ENCODE measurements around the gene SLC19A2.

Gene SLC19A2

GRCh38 chr1:169495046-169495775 lies 9.5 kb upstream of the SLC19A2 start:
- no peak for ATAC-seq (replicated peaks)
- no peak for DNase-seq
- Mint-ChIP-seq H3K9me3 (no peaks in the 10 kb centered on the region), H3K27ac (no peak overlapping the region), H3K4me1 (ENCODE audit: low read depth in 2 of 2) (no peaks in the 10 kb centered on the region), H3K36me3 (ENCODE audit: insufficient read depth) (no peaks in the 10 kb centered on the region), H3K4me3 (no peak overlapping the region), H3K27me3 (peaks cover 21 to 33% of the 10 kb centered on the region in 2 donors)

DNA sequence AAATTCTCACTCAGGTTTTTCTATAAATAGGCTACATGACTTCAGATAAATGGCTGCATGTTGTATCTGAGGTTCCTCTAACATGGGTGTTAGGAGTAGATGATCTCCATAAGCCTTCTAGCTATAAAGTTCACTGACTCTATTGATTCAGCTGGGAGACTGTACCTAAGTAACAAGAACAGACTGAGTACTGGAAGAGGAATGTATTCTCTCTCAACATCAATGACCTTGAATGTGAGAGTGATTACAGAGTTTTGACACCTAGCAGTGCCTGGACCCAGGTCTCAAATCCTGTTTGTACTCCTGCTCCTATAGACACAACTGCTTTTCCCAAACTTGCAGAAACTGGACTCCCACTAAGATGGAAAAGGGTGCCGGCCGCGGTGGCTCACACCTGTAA lies 8.6 kb upstream of the SLC19A2 start:
- Mint-ChIP-seq H3K27me3 (peaks cover 21 to 30% of the 10 kb centered on the region in 2 donors), H3K9me3 (no peaks in the 10 kb centered on the region), H3K4me3 (no peak overlapping the region), H3K27ac (no peak overlapping the region), H3K36me3 (ENCODE audit: insufficient read depth) (no peaks in the 10 kb centered on the region), H3K4me1 (ENCODE audit: low read depth in 2 of 2) (no peaks in the 10 kb centered on the region)
- ATAC-seq (replicated peaks): no peak
- DNase-seq: no peak

DNA sequence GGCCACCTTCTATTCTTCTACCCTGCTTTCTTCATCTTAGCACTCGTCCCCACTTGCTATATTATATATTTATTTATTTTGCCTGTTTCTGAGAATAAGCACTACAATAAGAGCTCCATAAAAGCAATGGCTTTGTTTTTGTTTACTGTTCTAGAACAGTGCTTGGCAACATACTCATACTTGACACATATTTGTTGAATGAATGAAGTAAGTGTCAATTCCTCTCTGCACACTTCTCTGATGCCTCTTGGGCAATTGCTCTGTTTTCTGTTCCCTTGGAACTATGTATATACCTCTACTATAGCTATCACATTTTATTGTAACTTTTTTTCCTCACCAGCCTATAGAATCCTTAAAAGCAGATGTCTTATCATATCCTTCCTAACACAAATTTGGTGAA lies 7.5 kb upstream of the SLC19A2 start:
- no peak for DNase-seq
- ATAC-seq (replicated peaks): no peak
- H3K4me1 Mint-ChIP-seq (ENCODE audit: low read depth in 2 of 2): no peaks in the 10 kb centered on the region
- no peaks in the 10 kb centered on the region for H3K36me3 Mint-ChIP-seq (ENCODE audit: insufficient read depth)
- H3K27me3 Mint-ChIP-seq: peaks cover 16 to 19% of the 10 kb centered on the region in 2 donors
- no peaks in the 10 kb centered on the region for H3K9me3 Mint-ChIP-seq
- H3K4me3 Mint-ChIP-seq: no peak overlapping the region
- no peak overlapping the region for H3K27ac Mint-ChIP-seq

DNA sequence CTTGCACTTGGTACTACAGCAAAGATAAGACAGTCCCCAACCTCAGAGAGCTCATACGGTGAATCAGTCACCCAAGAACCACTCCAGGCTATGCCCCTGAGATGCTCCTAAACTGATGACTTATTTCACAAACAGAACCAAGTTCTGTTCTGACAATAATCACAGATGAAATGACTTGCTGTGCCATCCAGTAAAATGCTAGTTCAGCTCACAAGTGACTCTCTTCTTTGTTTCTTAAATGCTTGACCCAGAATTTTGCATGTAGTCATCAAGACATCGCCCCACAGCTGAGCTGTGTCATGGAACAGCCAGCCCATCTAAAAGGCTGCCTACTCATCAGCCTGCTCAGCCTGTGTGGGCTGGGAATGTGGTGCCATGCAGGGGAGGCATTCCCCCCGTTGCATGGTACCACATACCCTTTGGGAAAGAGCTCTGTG lies 6.1 kb upstream of the SLC19A2 start:
- Mint-ChIP-seq H3K9me3 (no peaks in the 10 kb centered on the region), H3K4me3 (no peak overlapping the region), H3K27ac (no peak overlapping the region), H3K4me1 (ENCODE audit: low read depth in 2 of 2) (peaks cover 0 to 1% of the 10 kb centered on the region in 2 donors), H3K27me3 (peaks cover 10 to 18% of the 10 kb centered on the region in 2 donors), H3K36me3 (ENCODE audit: insufficient read depth) (no peaks in the 10 kb centered on the region)
- DNase-seq (no peak), ATAC-seq (replicated peaks) (no peak)

DNA sequence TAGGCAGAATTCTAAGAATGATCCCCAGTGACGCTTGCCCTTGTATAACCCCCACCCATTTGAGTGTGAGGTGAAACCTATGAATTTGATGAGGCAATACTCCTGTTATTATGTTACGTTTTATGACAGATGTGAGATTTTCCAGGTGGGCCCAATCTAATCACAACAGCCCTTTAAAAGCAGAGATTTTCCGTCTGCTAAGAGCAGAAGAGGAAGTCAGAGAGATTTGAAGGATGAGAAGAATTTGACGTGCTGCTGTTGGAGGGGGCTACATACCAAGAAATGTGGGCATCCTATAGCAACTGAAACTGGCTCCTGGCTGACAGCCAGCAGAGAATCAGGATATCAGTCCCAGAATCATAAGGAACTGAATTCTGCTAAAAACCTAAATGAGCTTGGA lies 2.4 kb upstream of the SLC19A2 start:
- H3K36me3 Mint-ChIP-seq (ENCODE audit: insufficient read depth): peaks cover 5% of the 10 kb centered on the region
- ATAC-seq (replicated peaks) (no peak), DNase-seq (no peak)
- no peak overlapping the region for H3K27ac Mint-ChIP-seq
- H3K9me3 Mint-ChIP-seq: no peaks in the 10 kb centered on the region
- H3K4me3 Mint-ChIP-seq: no peak overlapping the region
- peaks cover 22 to 27% of the 10 kb centered on the region in 2 donors for H3K4me1 Mint-ChIP-seq (ENCODE audit: low read depth in 2 of 2)
- H3K27me3 Mint-ChIP-seq: peaks cover 0 to 8% of the 10 kb centered on the region in 2 donors

GRCh38 chr1:169487561-169487960 lies 1.8 kb upstream of the SLC19A2 start:
- H3K27ac Mint-ChIP-seq: no peak overlapping the region
- ATAC-seq (replicated peaks) (no peak), DNase-seq (no peak)
- no peak overlapping the region for H3K4me3 Mint-ChIP-seq
- no peaks in the 10 kb centered on the region for H3K9me3 Mint-ChIP-seq
- peaks cover 22 to 27% of the 10 kb centered on the region in 2 donors for H3K4me1 Mint-ChIP-seq (ENCODE audit: low read depth in 2 of 2)
- peaks cover 0 to 8% of the 10 kb centered on the region in 2 donors for H3K27me3 Mint-ChIP-seq
- H3K36me3 Mint-ChIP-seq (ENCODE audit: insufficient read depth): peaks cover 5% of the 10 kb centered on the region

DNA sequence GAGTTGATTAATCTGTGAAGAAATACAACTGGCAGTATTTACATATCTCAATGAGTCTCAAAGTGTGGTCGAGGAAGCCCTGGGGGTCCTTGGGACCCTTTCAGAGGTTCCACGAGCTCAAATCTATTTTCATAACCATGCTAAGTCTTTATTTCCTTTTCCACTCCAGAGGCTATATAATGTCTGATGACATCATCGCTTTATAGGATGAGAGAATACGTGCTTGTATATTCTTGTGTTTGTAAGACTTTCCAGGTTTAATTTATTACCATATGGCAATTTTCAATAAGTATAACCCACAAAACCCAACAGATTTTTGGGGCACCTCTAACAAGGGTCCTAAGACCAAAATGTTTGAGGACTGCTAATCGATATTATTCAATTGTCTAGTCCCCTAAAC lies 1.4 kb upstream of the SLC19A2 start:
- peak overlapping the region; percentile 85 to 89 for H3K4me3 Mint-ChIP-seq

GRCh38 chr1:169486281-169487051 lies 722 bp upstream of the SLC19A2 start:
- H3K36me3 Mint-ChIP-seq (ENCODE audit: insufficient read depth): peaks cover 5% of the 10 kb centered on the region
- DNase-seq (no peak), ATAC-seq (replicated peaks) (no peak)
- H3K27ac Mint-ChIP-seq: peak overlapping the region; percentile 88 to 92
- H3K4me1 Mint-ChIP-seq (ENCODE audit: low read depth in 2 of 2): peaks cover 22 to 27% of the 10 kb centered on the region in 2 donors
- H3K4me3 Mint-ChIP-seq: peak overlapping the region; percentile 85 to 89
- H3K27me3 Mint-ChIP-seq: peaks cover 0 to 8% of the 10 kb centered on the region in 2 donors
- H3K9me3 Mint-ChIP-seq: no peaks in the 10 kb centered on the region

More for the DNA sequence above, 1.4 kb upstream of the SLC19A2 start:
- DNase-seq: no peak
- H3K36me3 Mint-ChIP-seq (ENCODE audit: insufficient read depth): peaks cover 5% of the 10 kb centered on the region
- H3K27ac Mint-ChIP-seq: no peak overlapping the region
- peaks cover 22 to 27% of the 10 kb centered on the region in 2 donors for H3K4me1 Mint-ChIP-seq (ENCODE audit: low read depth in 2 of 2)
- ATAC-seq (replicated peaks): no peak
- no peaks in the 10 kb centered on the region for H3K9me3 Mint-ChIP-seq
- peaks cover 0 to 8% of the 10 kb centered on the region in 2 donors for H3K27me3 Mint-ChIP-seq

GRCh38 chr1:169484683-169485430 lies 887 bp downstream of the SLC19A2 start:
- Mint-ChIP-seq H3K4me1 (ENCODE audit: low read depth in 2 of 2) (peaks cover 22 to 31% of the 10 kb centered on the region in 2 donors), H3K27me3 (peaks cover 0 to 8% of the 10 kb centered on the region in 2 donors), H3K27ac (peak overlapping the region; percentile 88 to 92), H3K9me3 (no peaks in the 10 kb centered on the region), H3K4me3 (peak overlapping the region; percentile 85 to 89), H3K36me3 (ENCODE audit: insufficient read depth) (peaks cover 5% of the 10 kb centered on the region)
- DNase-seq (peak; percentile 10 to 28 (median 12)), ATAC-seq (replicated peaks) (peak; percentile 25)

GRCh38 chr1:169484101-169484500 lies 1.6 kb downstream of the SLC19A2 start:
- ATAC-seq (replicated peaks): no peak
- Mint-ChIP-seq H3K4me1 (ENCODE audit: low read depth in 2 of 2) (peaks cover 22 to 31% of the 10 kb centered on the region in 2 donors), H3K36me3 (ENCODE audit: insufficient read depth) (peaks cover 5% of the 10 kb centered on the region), H3K4me3 (peak overlapping the region; percentile 85 to 89), H3K9me3 (no peaks in the 10 kb centered on the region), H3K27me3 (peaks cover 0 to 8% of the 10 kb centered on the region in 2 donors), H3K27ac (no peak overlapping the region)
- DNase-seq: no peak

DNA sequence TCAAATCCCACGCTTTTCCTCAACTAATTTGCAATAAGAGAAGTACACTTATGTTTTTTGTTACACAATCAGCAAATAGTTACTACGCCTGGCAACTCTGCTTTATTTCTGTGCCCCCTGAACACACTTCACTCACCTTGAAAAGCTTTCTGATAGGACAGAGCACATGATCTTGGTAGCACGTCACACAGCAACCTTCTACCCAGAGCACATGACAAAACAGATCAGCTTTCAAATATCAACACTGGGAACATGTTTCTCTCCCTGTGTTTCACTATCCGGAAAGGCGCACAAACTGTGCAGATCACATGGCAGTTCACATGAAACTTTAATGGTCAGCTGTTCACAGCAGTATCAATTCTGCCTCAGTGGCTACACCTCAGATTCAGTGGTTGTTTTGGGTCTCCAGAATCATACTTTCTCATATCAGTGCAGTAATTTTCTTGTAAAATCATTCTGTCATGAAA lies 2.2 kb downstream of the SLC19A2 start:
- Mint-ChIP-seq H3K36me3 (ENCODE audit: insufficient read depth) (peaks cover 5% of the 10 kb centered on the region), H3K27ac (no peak overlapping the region), H3K4me3 (peak overlapping the region in 1 of 2 donors; percentile 89), H3K4me1 (ENCODE audit: low read depth in 2 of 2) (peaks cover 22 to 31% of the 10 kb centered on the region in 2 donors), H3K27me3 (peaks cover 0 to 8% of the 10 kb centered on the region in 2 donors), H3K9me3 (no peaks in the 10 kb centered on the region)
- no peak for DNase-seq
- no peak for ATAC-seq (replicated peaks)

DNA sequence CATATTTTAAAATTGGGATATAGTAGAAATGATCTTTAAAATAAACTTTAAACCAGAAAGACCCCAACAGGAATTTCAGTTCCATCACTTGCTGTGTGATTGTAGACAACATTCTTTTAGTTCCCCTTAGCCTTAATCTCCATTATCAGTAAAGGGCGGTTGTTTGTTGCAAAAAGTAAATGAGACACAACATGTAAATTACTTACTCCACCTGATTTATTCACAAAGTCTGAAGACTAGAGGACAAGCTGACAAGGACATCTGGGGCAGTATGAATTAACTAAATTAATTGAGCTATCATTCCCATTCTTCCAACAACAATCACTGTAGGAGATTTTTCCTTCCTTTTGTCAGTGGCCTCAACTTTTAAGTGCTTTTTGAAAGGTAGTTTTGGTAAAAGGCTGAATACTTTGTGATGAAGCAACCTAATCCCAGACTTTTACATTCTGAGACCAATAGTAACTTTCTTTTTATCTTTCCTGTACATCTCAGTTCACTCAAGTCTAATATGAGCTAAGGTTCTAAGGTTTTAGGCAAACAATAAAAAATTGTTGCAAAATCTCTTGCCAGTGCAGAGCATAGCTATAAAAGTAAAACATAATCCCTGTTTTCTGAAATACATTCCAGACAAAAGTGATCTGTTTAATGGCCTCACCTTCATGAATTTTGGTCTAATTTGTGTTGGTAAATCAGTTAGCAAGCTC lies 6.2 kb downstream of the SLC19A2 start:
- Mint-ChIP-seq H3K27ac (no peak overlapping the region), H3K27me3 (no peaks in the 10 kb centered on the region), H3K9me3 (no peaks in the 10 kb centered on the region), H3K36me3 (ENCODE audit: insufficient read depth) (peaks cover 2% of the 10 kb centered on the region), H3K4me1 (ENCODE audit: low read depth in 2 of 2) (peaks cover 11 to 12% of the 10 kb centered on the region in 2 donors), H3K4me3 (no peak overlapping the region)
- no peak for ATAC-seq (replicated peaks)
- DNase-seq: no peak

Measured in effector memory CD8-positive, alpha-beta T cell (primary cell).